Measurements from ENCODE around the gene PROX2.

The PROX2 gene

GRCh38 chr14:74912111-74912510, 36.2 kb upstream of the PROX2 start:
- TF ChIP-seq CTCF (IDR thresholded peaks at IDR 0.05; ENCODE audit: low read length) (no peak), EZH2 (IDR thresholded peaks at IDR 0.05; ENCODE audit: borderline replicate concordance, low read length) (no peak)
- H3K9me3 ChIP-seq (ENCODE audit: low read length), result no peaks in the 10 kb centered on the region
- H3K79me2 ChIP-seq (ENCODE audit: insufficient read depth, low read length), result no peaks in the 10 kb centered on the region
- no peak overlapping the region for H3K4me2 ChIP-seq (ENCODE audit: low read length)
- H3K9ac ChIP-seq (ENCODE audit: low read length), result no peak overlapping the region
- H3F3A ChIP-seq (ENCODE audit: insufficient read depth, low read length), result no peaks in the 10 kb centered on the region
- H3K4me3 ChIP-seq (ENCODE audit: low read depth, low read length, poor library complexity, severe bottlenecking), result no peak overlapping the region
- no peak overlapping the region for H2AFZ ChIP-seq (ENCODE audit: low read length)
- H3K9me2 ChIP-seq (ENCODE audit: low read depth, low read length), result no peaks in the 10 kb centered on the region
- H3K36me3 ChIP-seq (ENCODE audit: insufficient read depth, low read length), result no peaks in the 10 kb centered on the region
- H4K20me1 ChIP-seq (ENCODE audit: insufficient read depth, low read length), result no peaks in the 10 kb centered on the region
- H3K27ac ChIP-seq (ENCODE audit: low read depth, low read length, poor library complexity, severe bottlenecking), result no peak overlapping the region
- no peaks in the 10 kb centered on the region; the same call in 1 of the 2 replicates for H3K27me3 ChIP-seq (ENCODE audit: insufficient read depth, low read length)
- H3K4me1 ChIP-seq (ENCODE audit: insufficient read depth, low read length, severe bottlenecking), result no peaks in the 10 kb centered on the region

GRCh38 chr14:74911704-74912103, 35.8 kb upstream of the PROX2 start:
- Histone ChIP-seq H3K4me2 (ENCODE audit: low read length) (no peak overlapping the region), H2AFZ (ENCODE audit: low read length) (no peak overlapping the region), H3K4me3 (ENCODE audit: low read depth, low read length, poor library complexity, severe bottlenecking) (no peak overlapping the region), H3K9me3 (ENCODE audit: low read length) (no peaks in the 10 kb centered on the region), H4K20me1 (ENCODE audit: insufficient read depth, low read length) (no peaks in the 10 kb centered on the region), H3K9me2 (ENCODE audit: low read depth, low read length) (no peaks in the 10 kb centered on the region), H3F3A (ENCODE audit: insufficient read depth, low read length) (no peaks in the 10 kb centered on the region), H3K9ac (ENCODE audit: low read length) (no peak overlapping the region), H3K4me1 (ENCODE audit: insufficient read depth, low read length, severe bottlenecking) (no peaks in the 10 kb centered on the region), H3K79me2 (ENCODE audit: insufficient read depth, low read length) (no peaks in the 10 kb centered on the region), H3K27ac (ENCODE audit: low read depth, low read length, poor library complexity, severe bottlenecking) (no peak overlapping the region), H3K36me3 (ENCODE audit: insufficient read depth, low read length) (no peaks in the 10 kb centered on the region), H3K27me3 (ENCODE audit: insufficient read depth, low read length) (no peaks in the 10 kb centered on the region; the same call in 1 of the 2 replicates)
- no peak for TF ChIP-seq CTCF (IDR thresholded peaks at IDR 0.05; ENCODE audit: low read length)
- no peak for TF ChIP-seq EZH2 (IDR thresholded peaks at IDR 0.05; ENCODE audit: borderline replicate concordance, low read length)

- TF ChIP-seq CTCF (IDR thresholded peaks at IDR 0.05; ENCODE audit: low read length) (no peak), EZH2 (IDR thresholded peaks at IDR 0.05; ENCODE audit: borderline replicate concordance, low read length) (no peak)
- Histone ChIP-seq H3K9me3 (ENCODE audit: low read length) (no peaks in the 10 kb centered on the region), H3K27me3 (ENCODE audit: insufficient read depth, low read length) (no peaks in the 10 kb centered on the region; the same call in 1 of the 2 replicates), H3K9me2 (ENCODE audit: low read depth, low read length) (no peaks in the 10 kb centered on the region), H3K79me2 (ENCODE audit: insufficient read depth, low read length) (no peaks in the 10 kb centered on the region), H3K4me3 (ENCODE audit: low read depth, low read length, poor library complexity, severe bottlenecking) (no peak overlapping the region), H3K4me1 (ENCODE audit: insufficient read depth, low read length, severe bottlenecking) (no peaks in the 10 kb centered on the region), H3K36me3 (ENCODE audit: insufficient read depth, low read length) (no peaks in the 10 kb centered on the region), H2AFZ (ENCODE audit: low read length) (no peak overlapping the region), H4K20me1 (ENCODE audit: insufficient read depth, low read length) (no peaks in the 10 kb centered on the region), H3K4me2 (ENCODE audit: low read length) (no peak overlapping the region), H3K9ac (ENCODE audit: low read length) (no peak overlapping the region), H3K27ac (ENCODE audit: low read depth, low read length, poor library complexity, severe bottlenecking) (no peak overlapping the region), H3F3A (ENCODE audit: insufficient read depth, low read length) (no peaks in the 10 kb centered on the region)
These were observed 35.3 kb upstream of the PROX2 start for GRCh38 chr14:74911221-74911620.

All from OCI-LY1 (cell line).